ENCODE results near the gene RANGAP1.

DNA sequence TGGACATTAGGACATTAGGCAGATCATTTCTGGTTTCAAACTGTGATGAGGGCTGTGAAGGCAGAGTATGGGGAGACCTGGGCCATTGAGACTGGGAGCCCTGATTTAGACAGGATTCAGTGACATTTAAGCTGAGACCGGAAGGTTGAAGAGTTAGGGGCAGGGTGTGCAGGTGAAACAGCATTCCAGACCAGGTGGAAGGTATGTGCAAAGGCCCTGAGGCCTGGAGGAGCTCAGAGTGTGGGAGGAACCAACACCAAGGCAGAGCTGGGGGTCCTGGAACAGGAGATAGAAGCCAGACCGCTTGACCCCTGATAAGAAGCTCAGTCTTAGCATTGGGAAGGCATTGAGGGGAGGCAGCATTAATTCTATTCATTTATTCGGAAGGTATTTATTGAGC is 47.8 kb upstream of the RANGAP1 start:
- TF ChIP-seq POLR2A (IDR thresholded peaks at IDR 0.05) (no peak), CTCF (IDR thresholded peaks at IDR 0.05) (no peak)

Data from right lobe of liver (tissue), 4 donors.